Epithelial cell of proximal tubule (primary cell): ENCODE data around the gene GDPD2. TPM values are rescaled to one million over a fixed set of nuclear protein-coding genes. Genes with fewer than 3 reads are reported as not detected.

ENCODE experiments used
- DNase-seq: peaks from one replicate; pipeline ENCODE4 v3.0.0-alpha.2; 2011; ENCODE audit warnings: low read depth
- H3K4me3 ChIP-seq: 2 replicates; pipeline ENCODE4 v1.5.1; 2011; ENCODE audit warnings: low read depth, mild to moderate bottlenecking, low read length
- CTCF ChIP-seq: conservative IDR thresholded peaks from 2 replicates; pipeline ENCODE4 v1.5.1; 2012; ENCODE audit warnings: low read depth, mild to moderate bottlenecking, low read length
- total RNA-seq: library from RNA; depleted of rRNA; stranded (reverse); fragments of >200 nt; gene quantifications from 2 replicates; pipeline ENCODE4 v1.2.3, GENCODE V29; 2015

GDPD2 gene
- total RNA-seq, 1 donor from 2014 or later = not detected

GRCh38 chrX:70411475-70411874 is 11.6 kb upstream of the GDPD2 start:
- H3K4me3 ChIP-seq = no peak overlapping the region
- no peak for TF ChIP-seq CTCF

GRCh38 chrX:70421618-70422017 is 1.5 kb upstream of the GDPD2 start:
- DNase-seq = no peak
- TF ChIP-seq CTCF = no peak
- no peak overlapping the region for H3K4me3 ChIP-seq

More at GRCh38 chrX:70411475-70411874, 11.6 kb upstream of the GDPD2 start:
- DNase-seq = no peak

- no peak for DNase-seq
- TF ChIP-seq CTCF = no peak
- no peak overlapping the region for H3K4me3 ChIP-seq
Observed at GRCh38 chrX:70423936-70424675, 992 bp downstream of the GDPD2 start.

- H3K4me3 ChIP-seq = no peak overlapping the region
- no peak for TF ChIP-seq CTCF
- no peak for DNase-seq
Observed at GRCh38 chrX:70424801-70425200, 1.7 kb downstream of the GDPD2 start.

- H3K4me3 ChIP-seq = no peak overlapping the region
- no peak for DNase-seq
- TF ChIP-seq CTCF = no peak
Observed at GRCh38 chrX:70426286-70427278, 3.5 kb downstream of the GDPD2 start.

- TF ChIP-seq CTCF = no peak
- H3K4me3 ChIP-seq = no peak overlapping the region
- DNase-seq = no peak
Observed at GRCh38 chrX:70427365-70427764, 4.3 kb downstream of the GDPD2 start.
